ENCODE measurements around the gene ITGB3BP.

DNA sequence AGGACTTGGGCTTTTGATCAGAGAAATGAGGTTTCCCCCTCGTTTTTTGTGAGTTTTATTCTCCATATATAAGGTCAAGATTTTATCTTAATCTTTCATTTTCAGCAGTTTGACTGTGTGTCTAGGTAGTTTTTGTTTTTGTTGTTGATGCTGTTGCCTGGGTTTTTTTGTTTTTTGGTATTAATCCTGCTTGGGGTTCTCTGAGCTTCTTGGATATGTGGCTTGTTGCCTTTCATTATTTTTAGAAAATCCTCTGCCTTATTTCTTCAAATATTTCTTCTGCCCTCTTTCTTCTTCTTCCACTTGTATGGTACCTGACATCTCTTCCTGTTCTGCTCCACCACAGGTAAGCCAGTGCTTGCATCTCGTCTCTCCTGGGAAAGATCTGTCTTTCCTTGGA is 25.3 kb upstream of the ITGB3BP start:
- TF ChIP-seq, protein P1, sequence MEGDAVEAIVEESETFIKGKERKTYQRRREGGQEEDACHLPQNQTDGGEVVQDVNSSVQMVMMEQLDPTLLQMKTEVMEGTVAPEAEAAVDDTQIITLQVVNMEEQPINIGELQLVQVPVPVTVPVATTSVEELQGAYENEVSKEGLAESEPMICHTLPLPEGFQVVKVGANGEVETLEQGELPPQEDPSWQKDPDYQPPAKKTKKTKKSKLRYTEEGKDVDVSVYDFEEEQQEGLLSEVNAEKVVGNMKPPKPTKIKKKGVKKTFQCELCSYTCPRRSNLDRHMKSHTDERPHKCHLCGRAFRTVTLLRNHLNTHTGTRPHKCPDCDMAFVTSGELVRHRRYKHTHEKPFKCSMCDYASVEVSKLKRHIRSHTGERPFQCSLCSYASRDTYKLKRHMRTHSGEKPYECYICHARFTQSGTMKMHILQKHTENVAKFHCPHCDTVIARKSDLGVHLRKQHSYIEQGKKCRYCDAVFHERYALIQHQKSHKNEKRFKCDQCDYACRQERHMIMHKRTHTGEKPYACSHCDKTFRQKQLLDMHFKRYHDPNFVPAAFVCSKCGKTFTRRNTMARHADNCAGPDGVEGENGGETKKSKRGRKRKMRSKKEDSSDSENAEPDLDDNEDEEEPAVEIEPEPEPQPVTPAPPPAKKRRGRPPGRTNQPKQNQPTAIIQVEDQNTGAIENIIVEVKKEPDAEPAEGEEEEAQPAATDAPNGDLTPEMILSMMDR (IDR thresholded peaks at IDR 0.05; ENCODE audit: low read depth, low read length, poor library complexity, severe bottlenecking): no peak
- TF ChIP-seq EZH2phosphoT487 (IDR thresholded peaks at IDR 0.05; ENCODE audit: borderline replicate concordance, low read length): no peak

All from DOHH2 (cell line).